Measurements from ENCODE around the gene PEX7. TPM values are rescaled to one million over a fixed set of nuclear protein-coding genes. Genes with fewer than 3 reads are reported as not detected.

The PEX7 gene
- total and polyA plus RNA-seq, 2 of the 8 experiments (the other 6 are each of a cell fraction or from before 2014, with no cell fraction given) = 6.4 to 11.0 TPM

DNA sequence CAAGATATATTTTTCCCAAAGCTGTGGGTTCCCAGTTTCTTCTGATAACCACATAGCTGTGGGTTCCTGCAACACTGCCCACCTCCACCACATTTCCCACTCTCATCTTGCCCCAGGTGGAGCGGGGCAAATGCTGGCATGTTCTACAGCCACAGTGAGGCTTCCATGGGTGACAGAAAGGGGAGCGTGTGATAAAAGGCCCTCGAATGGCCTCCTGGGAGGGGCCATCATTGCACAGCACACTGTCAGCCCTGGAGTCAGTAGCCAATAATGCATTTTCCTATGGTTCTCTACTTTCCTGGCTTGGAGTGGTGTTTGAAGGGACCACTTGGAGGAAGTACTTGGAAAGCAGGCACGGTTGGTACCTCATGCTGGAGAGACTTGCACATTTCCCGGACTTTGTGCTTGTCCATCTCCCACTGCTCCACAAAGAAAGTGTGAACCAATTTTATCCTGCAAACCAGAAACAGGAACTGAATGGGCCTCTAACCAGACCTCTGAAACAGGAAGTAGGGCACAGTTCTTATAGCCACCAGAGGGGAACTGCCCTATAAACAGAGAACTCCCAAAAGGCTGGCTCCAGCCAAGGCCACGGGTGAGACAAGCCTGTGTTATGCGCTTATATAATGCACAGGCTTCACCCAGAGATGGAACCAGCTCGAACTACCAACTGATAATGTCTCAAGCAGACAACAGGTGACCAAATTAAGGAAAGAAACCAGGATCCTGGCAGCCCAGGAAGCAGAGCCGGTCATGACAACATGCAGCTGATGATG, 38.7 kb upstream of the PEX7 start (continued):
- TF ChIP-seq, protein P1, sequence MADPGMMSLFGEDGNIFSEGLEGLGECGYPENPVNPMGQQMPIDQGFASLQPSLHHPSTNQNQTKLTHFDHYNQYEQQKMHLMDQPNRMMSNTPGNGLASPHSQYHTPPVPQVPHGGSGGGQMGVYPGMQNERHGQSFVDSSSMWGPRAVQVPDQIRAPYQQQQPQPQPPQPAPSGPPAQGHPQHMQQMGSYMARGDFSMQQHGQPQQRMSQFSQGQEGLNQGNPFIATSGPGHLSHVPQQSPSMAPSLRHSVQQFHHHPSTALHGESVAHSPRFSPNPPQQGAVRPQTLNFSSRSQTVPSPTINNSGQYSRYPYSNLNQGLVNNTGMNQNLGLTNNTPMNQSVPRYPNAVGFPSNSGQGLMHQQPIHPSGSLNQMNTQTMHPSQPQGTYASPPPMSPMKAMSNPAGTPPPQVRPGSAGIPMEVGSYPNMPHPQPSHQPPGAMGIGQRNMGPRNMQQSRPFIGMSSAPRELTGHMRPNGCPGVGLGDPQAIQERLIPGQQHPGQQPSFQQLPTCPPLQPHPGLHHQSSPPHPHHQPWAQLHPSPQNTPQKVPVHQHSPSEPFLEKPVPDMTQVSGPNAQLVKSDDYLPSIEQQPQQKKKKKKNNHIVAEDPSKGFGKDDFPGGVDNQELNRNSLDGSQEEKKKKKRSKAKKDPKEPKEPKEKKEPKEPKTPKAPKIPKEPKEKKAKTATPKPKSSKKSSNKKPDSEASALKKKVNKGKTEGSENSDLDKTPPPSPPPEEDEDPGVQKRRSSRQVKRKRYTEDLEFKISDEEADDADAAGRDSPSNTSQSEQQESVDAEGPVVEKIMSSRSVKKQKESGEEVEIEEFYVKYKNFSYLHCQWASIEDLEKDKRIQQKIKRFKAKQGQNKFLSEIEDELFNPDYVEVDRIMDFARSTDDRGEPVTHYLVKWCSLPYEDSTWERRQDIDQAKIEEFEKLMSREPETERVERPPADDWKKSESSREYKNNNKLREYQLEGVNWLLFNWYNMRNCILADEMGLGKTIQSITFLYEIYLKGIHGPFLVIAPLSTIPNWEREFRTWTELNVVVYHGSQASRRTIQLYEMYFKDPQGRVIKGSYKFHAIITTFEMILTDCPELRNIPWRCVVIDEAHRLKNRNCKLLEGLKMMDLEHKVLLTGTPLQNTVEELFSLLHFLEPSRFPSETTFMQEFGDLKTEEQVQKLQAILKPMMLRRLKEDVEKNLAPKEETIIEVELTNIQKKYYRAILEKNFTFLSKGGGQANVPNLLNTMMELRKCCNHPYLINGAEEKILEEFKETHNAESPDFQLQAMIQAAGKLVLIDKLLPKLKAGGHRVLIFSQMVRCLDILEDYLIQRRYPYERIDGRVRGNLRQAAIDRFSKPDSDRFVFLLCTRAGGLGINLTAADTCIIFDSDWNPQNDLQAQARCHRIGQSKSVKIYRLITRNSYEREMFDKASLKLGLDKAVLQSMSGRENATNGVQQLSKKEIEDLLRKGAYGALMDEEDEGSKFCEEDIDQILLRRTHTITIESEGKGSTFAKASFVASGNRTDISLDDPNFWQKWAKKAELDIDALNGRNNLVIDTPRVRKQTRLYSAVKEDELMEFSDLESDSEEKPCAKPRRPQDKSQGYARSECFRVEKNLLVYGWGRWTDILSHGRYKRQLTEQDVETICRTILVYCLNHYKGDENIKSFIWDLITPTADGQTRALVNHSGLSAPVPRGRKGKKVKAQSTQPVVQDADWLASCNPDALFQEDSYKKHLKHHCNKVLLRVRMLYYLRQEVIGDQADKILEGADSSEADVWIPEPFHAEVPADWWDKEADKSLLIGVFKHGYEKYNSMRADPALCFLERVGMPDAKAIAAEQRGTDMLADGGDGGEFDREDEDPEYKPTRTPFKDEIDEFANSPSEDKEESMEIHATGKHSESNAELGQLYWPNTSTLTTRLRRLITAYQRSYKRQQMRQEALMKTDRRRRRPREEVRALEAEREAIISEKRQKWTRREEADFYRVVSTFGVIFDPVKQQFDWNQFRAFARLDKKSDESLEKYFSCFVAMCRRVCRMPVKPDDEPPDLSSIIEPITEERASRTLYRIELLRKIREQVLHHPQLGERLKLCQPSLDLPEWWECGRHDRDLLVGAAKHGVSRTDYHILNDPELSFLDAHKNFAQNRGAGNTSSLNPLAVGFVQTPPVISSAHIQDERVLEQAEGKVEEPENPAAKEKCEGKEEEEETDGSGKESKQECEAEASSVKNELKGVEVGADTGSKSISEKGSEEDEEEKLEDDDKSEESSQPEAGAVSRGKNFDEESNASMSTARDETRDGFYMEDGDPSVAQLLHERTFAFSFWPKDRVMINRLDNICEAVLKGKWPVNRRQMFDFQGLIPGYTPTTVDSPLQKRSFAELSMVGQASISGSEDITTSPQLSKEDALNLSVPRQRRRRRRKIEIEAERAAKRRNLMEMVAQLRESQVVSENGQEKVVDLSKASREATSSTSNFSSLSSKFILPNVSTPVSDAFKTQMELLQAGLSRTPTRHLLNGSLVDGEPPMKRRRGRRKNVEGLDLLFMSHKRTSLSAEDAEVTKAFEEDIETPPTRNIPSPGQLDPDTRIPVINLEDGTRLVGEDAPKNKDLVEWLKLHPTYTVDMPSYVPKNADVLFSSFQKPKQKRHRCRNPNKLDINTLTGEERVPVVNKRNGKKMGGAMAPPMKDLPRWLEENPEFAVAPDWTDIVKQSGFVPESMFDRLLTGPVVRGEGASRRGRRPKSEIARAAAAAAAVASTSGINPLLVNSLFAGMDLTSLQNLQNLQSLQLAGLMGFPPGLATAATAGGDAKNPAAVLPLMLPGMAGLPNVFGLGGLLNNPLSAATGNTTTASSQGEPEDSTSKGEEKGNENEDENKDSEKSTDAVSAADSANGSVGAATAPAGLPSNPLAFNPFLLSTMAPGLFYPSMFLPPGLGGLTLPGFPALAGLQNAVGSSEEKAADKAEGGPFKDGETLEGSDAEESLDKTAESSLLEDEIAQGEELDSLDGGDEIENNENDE (IDR thresholded peaks at IDR 0.05; ENCODE audit: insufficient replicate concordance, low read length) = no peak
- TF ChIP-seq TAF7 (optimal IDR thresholded peaks at IDR 0.05; ENCODE audit: borderline replicate concordance, low read depth, low read length) (no peak), KDM1A (IDR thresholded peaks at IDR 0.05; ENCODE audit: borderline replicate concordance, low read length) (no peak), PHF8 (conservative IDR thresholded peaks at IDR 0.05; ENCODE audit: low read depth, low read length) (no peak), TCF12 (IDR thresholded peaks at IDR 0.05; ENCODE audit: low read depth, low read length) (no peak), JUND (IDR thresholded peaks at IDR 0.05; ENCODE audit: low read length) (no peak), GTF2F1 (IDR thresholded peaks at IDR 0.05; ENCODE audit: borderline replicate concordance, low read depth, low read length) (no peak), CBX5 (IDR thresholded peaks at IDR 0.05; ENCODE audit: low read depth, low read length) (no peak), SRF (IDR thresholded peaks at IDR 0.05; ENCODE audit: low read depth, low read length) (no peak), SAP30 (IDR thresholded peaks at IDR 0.05; ENCODE audit: insufficient read depth, insufficient replicate concordance, low read length) (no peak)

Data from H1 (cell line).